ENCODE data around the gene TEX38.

DNA sequence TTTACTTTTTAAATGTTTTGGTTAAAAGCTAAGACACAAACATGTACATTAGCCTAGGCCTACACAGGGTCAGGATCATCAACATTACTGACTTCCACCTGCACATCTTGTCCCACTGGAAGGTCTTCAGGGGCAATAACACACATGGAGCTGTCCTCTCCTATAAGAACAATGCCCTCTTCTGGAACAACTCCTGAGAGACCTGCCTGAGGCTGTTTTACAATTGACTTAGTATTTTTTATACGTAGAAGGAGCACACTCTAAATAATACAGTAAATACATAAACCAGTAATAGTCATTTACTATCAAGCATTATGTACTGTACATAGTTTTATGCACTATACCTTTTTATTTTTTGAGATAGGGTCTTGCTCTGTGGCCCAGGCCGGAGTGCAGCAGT, 40.9 kb upstream of the TEX38 start:
- TF ChIP-seq CTCF (conservative IDR thresholded peaks at IDR 0.05; ENCODE audit: low read length) (no peak), EZH2phosphoT487 (IDR thresholded peaks at IDR 0.05; ENCODE audit: borderline replicate concordance, low read depth, low read length) (no peak)

All from OCI-LY7 (cell line).